HG03571 (cell line): ENCODE results near the gene AEBP1.

Source experiments
- ATAC-seq: cut with Tn5 transposase; IDR thresholded peaks from one replicate; pipeline ENCODE4 v1.9.1; 2021; ENCODE audit not compliant: unreplicated experiment

AEBP1 gene

GRCh38 chr7:44139311-44140010, 35.3 kb downstream of the AEBP1 start:
- no peak for ATAC-seq

DNA sequence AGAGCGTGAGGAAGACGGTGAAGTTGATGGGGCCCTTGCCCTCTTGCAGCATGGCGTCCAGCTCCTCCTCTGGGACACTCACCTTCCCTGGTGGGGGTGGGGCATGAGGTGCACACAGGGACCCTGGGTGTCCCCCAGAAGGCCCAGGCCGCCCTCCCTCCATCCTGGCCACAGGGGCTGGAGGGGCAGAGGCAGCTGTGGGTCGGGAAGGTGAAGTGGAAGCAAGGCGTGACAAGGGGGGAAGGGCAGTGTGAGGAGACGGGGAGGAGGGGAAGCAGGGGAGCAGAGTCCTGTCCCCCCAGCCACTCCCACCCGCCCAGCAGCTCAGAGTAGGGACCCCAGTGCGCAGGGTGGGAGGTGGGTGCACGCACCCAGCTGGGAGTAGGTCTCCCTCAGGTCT, 36.2 kb downstream of the AEBP1 start:
- no peak for ATAC-seq

DNA sequence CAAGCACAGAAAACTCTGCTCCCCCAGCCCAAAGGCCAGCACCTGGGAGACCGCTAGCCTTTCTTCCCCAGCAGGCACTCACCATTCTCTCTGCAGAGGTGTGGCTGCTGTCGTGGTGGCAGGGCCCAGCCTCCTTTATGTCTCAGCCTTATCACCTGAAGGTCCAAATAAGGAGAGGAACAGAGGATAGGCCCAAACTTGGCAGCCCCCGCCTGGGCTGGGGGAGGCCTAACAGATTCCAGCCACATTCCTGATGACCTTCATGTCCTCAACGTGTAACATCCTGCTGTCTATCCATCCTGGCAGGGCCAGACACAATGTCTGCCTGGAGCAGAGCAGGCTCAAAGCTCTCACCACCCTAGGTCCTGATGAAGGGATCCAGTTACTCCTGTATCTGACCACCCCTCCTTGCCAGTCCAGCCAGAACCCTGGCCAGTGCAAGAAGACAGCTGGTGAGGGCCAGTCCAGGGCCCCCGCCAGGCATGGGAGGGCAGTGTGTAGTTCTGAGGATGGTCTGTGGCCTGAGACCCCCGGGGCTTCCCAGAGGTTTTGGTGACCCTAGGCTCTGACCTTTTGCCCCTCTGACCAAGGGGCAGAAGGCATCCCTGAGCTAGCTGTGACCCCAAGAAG, 37.2 kb downstream of the AEBP1 start, which contains the start of gene MYL7:
Gene MYL7 (minus strand): TSS at position 112 of the 630 bp plus-strand sequence. CDS start 27 bp downstream, at position 85.
- no peak for ATAC-seq

DNA sequence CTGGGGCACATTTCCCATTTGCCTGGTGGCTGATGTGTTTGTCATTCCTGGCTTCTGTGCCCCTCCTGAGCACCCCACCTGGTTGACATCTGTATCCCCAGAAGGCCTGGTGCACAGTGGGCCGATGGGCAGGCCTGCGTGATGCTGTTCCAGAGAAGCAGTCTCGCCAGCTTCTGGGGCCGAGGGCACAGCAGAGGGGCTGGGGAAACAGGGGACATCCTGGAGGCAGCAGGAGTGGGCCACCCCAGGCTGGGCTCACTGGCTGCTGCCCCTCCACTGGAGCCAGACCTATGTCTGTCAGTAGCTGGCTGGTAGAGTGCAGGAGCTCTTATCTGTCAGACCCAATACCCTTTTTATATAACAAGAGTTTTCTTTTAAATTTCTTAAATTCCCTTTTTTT, 37.9 kb downstream of the AEBP1 start:
- no peak for ATAC-seq

DNA sequence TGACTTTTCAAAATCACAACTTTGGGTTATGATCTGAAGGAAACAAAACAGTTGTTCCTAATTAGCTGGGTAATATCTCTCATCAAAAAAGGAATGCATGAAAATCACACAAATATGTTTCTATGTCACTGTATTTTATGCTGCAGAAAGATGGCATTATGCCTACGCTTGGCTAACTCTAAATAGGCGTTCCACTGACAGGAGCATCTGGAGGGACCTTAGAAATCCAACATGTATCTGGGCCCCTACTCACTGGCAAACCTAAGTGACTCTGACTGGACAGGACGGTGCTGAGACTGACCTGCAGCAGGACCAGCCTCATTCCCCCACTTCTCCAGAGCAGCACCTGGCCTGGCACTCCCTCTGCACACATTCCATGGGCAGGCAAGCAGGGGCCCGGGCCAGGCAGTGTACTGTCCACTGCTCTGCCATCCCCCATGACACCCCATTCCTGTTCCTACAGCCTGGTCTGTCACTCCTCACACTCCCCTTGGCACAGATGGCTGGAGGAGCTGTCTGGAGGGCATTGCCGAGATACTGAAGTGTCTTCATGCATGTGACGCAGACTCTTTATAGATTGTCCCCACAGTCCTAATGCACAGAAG, 39.6 kb downstream of the AEBP1 start:
- ATAC-seq: no peak

GRCh38 chr7:44144426-44144967, 40.4 kb downstream of the AEBP1 start:
- ATAC-seq: no peak

GRCh38 chr7:44144968-44145478, 40.9 kb downstream of the AEBP1 start:
- ATAC-seq: no peak

- ATAC-seq: no peak
Measured at GRCh38 chr7:44145479-44145968, 41.4 kb downstream of the AEBP1 start.

GRCh38 chr7:44145969-44146911, 42.1 kb downstream of the AEBP1 start:
- no peak for ATAC-seq

- no peak for ATAC-seq
Measured at GRCh38 chr7:44147026-44147991, 43.2 kb downstream of the AEBP1 start.

DNA sequence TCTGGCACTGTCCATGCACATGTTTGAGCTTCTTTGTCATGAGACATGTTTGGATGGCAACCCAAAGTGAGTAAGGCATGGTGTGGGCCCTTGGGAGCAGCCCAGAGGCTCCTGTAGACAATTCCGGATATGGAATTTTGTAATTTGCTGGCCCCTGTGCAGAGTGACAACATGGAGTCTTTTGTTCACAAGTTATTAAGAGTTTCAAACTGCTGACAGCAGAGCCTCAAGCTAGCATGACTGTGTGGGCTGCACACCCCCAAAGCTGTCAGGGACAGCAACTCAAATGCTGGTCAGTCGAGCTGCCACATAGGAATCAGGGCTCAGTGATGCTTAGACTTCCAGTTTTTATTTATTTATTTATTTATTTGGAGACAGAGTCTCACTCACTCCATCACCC, 44.0 kb downstream of the AEBP1 start:
- ATAC-seq: no peak

DNA sequence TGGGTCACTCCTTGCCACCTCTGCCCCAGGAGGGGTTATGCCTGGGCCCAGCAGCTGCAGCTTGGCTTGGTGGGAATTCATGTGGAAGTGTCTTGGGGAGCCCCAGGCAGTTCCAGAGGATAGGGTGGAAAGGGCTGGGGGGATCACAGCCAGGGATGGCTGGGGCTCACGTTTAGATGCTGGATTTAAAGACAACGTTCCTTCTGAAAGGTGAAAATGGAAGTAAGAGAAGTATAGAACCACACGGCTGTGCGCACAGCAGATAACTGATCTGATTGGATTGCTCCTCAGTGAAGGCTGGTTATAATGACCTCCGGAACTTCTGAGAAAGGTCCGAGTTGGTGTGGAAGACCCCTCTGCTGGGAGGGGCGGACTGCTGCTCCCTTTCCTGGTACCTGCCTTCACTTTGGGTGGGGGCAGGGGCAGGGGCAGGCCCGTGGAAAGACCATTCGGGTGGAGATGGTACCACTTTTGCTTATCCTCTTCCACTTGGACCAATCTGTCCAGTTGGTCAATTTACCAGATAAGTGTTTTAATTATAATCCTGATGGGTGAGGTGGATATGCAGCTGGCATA, 44.9 kb downstream of the AEBP1 start:
- no peak for ATAC-seq

DNA sequence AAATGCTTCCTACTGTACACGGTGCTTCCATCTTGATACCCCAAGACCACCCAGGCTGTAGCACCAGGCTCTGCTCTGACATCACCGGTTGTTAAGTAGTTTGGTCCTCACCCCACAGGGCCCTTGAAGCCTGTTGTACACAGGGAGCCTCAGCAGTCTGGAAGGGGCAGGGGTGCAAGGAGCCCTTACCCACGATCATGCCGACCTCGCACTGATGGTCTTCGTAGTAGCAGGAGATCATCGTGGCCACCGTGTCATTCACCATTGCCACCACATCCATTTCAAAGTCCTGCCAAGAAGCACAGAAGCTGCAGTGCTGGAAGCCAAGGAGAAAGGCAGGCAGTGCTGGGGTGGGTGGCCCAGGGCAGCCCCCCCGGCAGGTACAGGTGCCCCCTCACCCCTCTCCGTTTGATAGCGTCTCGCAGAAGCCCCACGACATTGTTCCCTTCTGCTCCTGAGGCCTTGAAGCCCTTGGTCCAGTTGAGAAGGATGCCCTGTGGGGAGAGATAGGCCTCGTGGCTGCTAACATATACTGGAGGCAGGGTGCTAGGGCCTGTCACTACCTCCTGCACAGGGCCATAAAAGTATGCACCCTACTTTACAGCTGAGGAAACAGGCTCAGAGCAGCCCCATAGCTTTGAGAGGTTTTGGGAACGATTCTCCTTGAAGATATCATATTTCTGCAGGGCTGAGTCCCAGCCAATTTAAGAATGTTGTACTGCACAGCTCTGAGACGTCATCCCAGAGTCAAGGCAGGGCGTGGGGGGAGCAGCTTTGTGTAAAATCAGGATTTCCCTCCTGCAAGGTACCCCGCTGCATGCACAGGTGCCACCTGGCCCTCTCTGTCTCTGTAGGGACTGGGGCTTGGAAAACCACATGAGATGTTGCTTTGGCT, 45.7 kb downstream of the AEBP1 start:
- no peak for ATAC-seq

DNA sequence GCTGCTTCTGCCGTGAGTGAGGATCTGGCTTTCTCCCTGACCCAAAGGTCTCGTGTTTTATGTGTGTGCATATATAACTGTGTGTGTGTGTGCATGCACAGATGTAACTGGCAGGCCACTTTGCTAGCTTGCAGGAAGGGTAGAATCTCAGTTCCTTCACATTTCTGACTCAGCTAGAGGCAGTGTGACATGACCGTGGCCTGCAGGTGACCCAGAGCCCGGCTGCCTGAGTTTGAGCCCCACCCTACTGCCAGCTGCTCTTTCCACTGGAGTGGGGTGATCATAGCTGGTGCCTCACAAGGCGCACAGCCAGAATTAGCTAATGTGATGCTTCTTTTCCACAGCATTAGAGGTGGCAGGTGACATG, 46.3 kb downstream of the AEBP1 start:
- ATAC-seq: no peak

- ATAC-seq: no peak
Measured at GRCh38 chr7:44150966-44151941, 47.1 kb downstream of the AEBP1 start.

GRCh38 chr7:44151956-44152355, 47.8 kb downstream of the AEBP1 start:
- no peak for ATAC-seq
